ENCODE data around the gene IL4.

- TF ChIP-seq SNAI2 (CRISPR knock-in tag; IDR thresholded peaks at IDR 0.05) = no peak
- no peak for TF ChIP-seq BACH2 (CRISPR knock-in tag; IDR thresholded peaks at IDR 0.05; ENCODE audit: borderline replicate concordance)
- no peak for TF ChIP-seq OSR1 (CRISPR knock-in tag; IDR thresholded peaks at IDR 0.05)
- no peak for TF ChIP-seq ZNF70 (CRISPR knock-in tag; IDR thresholded peaks at IDR 0.05)
- TF ChIP-seq ZFP30 (CRISPR knock-in tag; IDR thresholded peaks at IDR 0.05) = no peak
- no peak for TF ChIP-seq PATZ1 (CRISPR knock-in tag; IDR thresholded peaks at IDR 0.05; ENCODE audit: borderline replicate concordance)
Observed at GRCh38 chr5:132657676-132658380, 16.0 kb upstream of the IL4 start, which contains the start of gene IL13.
